ENCODE results near the gene C2CD4B. TPM values are rescaled to one million over a fixed set of nuclear protein-coding genes. Genes with fewer than 3 reads are reported as not detected.

Gene C2CD4B
- total RNA-seq, 1 donor from 2014 or later, result 100 TPM

- no peaks in the 10 kb centered on the region for H3K27me3 ChIP-seq
- intact Hi-C loops (cut with DNase I), result no loop called here
- H3K4me1 ChIP-seq, result no peaks in the 10 kb centered on the region
- DNase-seq (ENCODE audit: low spot score in 2 of 2), result no peak
- H3K9me3 ChIP-seq, result no peaks in the 10 kb centered on the region
- no peak overlapping the region for H3K4me3 ChIP-seq
- H3K36me3 ChIP-seq, result no peaks in the 10 kb centered on the region
- TF ChIP-seq CTCF (IDR thresholded peaks at IDR 0.05), result no peak
- H3K27ac ChIP-seq, result no peak overlapping the region
Observed at GRCh38 chr15:62141643-62142588, 23.2 kb downstream of the C2CD4B start.

- intact Hi-C loops (cut with DNase I), result no loop called here
Observed at GRCh38 chr15:62141200-62141599, 23.9 kb downstream of the C2CD4B start.

GRCh38 chr15:62138124-62138523 lies 27.0 kb downstream of the C2CD4B start:
- DNase-seq (ENCODE audit: low spot score in 2 of 2), result no peak
- no peak overlapping the region for H3K4me3 ChIP-seq
- TF ChIP-seq CTCF (IDR thresholded peaks at IDR 0.05), result no peak
- H3K27me3 ChIP-seq, result no peaks in the 10 kb centered on the region
- no peaks in the 10 kb centered on the region for H3K9me3 ChIP-seq
- no peak overlapping the region for H3K27ac ChIP-seq
- peaks cover 0 to 3% of the 10 kb centered on the region in 2 donors for H3K4me1 ChIP-seq
- intact Hi-C loops (cut with DNase I), result no loop called here
- no peaks in the 10 kb centered on the region for H3K36me3 ChIP-seq

More at GRCh38 chr15:62141200-62141599, 23.9 kb downstream of the C2CD4B start:
- no peak overlapping the region for H3K27ac ChIP-seq
- no peak overlapping the region for H3K4me3 ChIP-seq
- no peak for TF ChIP-seq CTCF (IDR thresholded peaks at IDR 0.05)
- H3K36me3 ChIP-seq, result no peaks in the 10 kb centered on the region
- no peak for DNase-seq (ENCODE audit: low spot score in 2 of 2)
- H3K4me1 ChIP-seq, result no peaks in the 10 kb centered on the region
- H3K9me3 ChIP-seq, result no peaks in the 10 kb centered on the region
- H3K27me3 ChIP-seq, result no peaks in the 10 kb centered on the region

GRCh38 chr15:62136911-62137865 lies 27.9 kb downstream of the C2CD4B start:
- Histone ChIP-seq H3K4me1 (peaks cover 0 to 3% of the 10 kb centered on the region in 2 donors), H3K27ac (no peak overlapping the region), H3K4me3 (no peak overlapping the region), H3K36me3 (no peaks in the 10 kb centered on the region), H3K27me3 (no peaks in the 10 kb centered on the region), H3K9me3 (no peaks in the 10 kb centered on the region)
- no peak for TF ChIP-seq CTCF (IDR thresholded peaks at IDR 0.05)
- intact Hi-C loops (cut with DNase I), result no loop called here
- DNase-seq (ENCODE audit: low spot score in 2 of 2), result no peak

GRCh38 chr15:62135532-62136134 lies 29.5 kb downstream of the C2CD4B start:
- Histone ChIP-seq H3K4me3 (no peak overlapping the region), H3K9me3 (no peaks in the 10 kb centered on the region), H3K27ac (peak overlapping the region in 1 of 2 donors; percentile 5), H3K36me3 (no peaks in the 10 kb centered on the region), H3K4me1 (peaks cover 0 to 3% of the 10 kb centered on the region in 2 donors), H3K27me3 (no peaks in the 10 kb centered on the region)
- TF ChIP-seq CTCF (IDR thresholded peaks at IDR 0.05), result no peak
- DNase-seq (ENCODE audit: low spot score in 2 of 2), result no peak
- intact Hi-C loops (cut with DNase I), result no loop called here

Data from ascending aorta (tissue), 2 donors.